Liver (tissue), 9 donors: ENCODE results near the gene TRMO. TPM values are rescaled to one million over a fixed set of nuclear protein-coding genes. Genes with fewer than 3 reads are reported as not detected.

Experiments
- DNase-seq: peaks from one replicate; pipeline ENCODE4 v3.0.0-alpha.2; 2017; ENCODE audit warnings: low spot score
- H3K27ac ChIP-seq, 2 donors: one replicate each; pipeline ENCODE4 v1.7.0; 2013; ENCODE audit warnings: inconsistent platforms in 2 of 2, low read length in 2 of 2, control low read depth in 1 of 2, low read depth in 1 of 2, mild to moderate bottlenecking in 1 of 2
- H3K27me3 ChIP-seq, 4 donors: one replicate each; pipeline versions ENCODE4 v1.6.1 to v1.7.0; 2013; ENCODE audit warnings: low read length in 3 of 4, inconsistent platforms in 1 of 4, mild to moderate bottlenecking in 1 of 4, moderate library complexity in 1 of 4; ENCODE audit not compliant: control insufficient read depth in 4 of 4, insufficient read depth in 4 of 4
- H3K36me3 ChIP-seq, 4 donors: one replicate each; pipeline versions ENCODE4 v1.6.1 to v1.7.0; 2013; ENCODE audit warnings: low read length in 3 of 4, mild to moderate bottlenecking in 3 of 4, low read depth in 1 of 4, moderate library complexity in 1 of 4; ENCODE audit not compliant: control insufficient read depth in 4 of 4, insufficient read depth in 3 of 4
- H3K4me1 ChIP-seq, 4 donors: one replicate each; pipeline versions ENCODE4 v1.6.1 to v1.7.0; 2013; ENCODE audit warnings: low read length in 3 of 4, mild to moderate bottlenecking in 3 of 4, moderate library complexity in 1 of 4; ENCODE audit not compliant: control insufficient read depth in 4 of 4, insufficient read depth in 4 of 4
- H3K4me3 ChIP-seq, 3 donors: one replicate each; pipeline versions ENCODE4 v1.6.1 to v1.7.0; 2013; ENCODE audit warnings: low read length in 3 of 3, control low read depth in 1 of 3, low read depth in 1 of 3, mild to moderate bottlenecking in 1 of 3
- H3K9ac ChIP-seq, 2 donors: one replicate each; pipeline ENCODE4 v1.7.0; 2013; ENCODE audit warnings: low read length in 2 of 2, mild to moderate bottlenecking in 2 of 2, moderate library complexity in 2 of 2, control low read depth in 1 of 2, low read depth in 1 of 2
- H3K9me3 ChIP-seq, 4 donors: one replicate each; pipeline versions ENCODE4 v1.6.1 to v1.7.0; 2013; ENCODE audit warnings: low read length in 3 of 4; ENCODE audit not compliant: control insufficient read depth in 4 of 4
- ATF3 ChIP-seq: IDR thresholded peaks from 2 replicates; pipeline ENCODE4 v1.6.1; 2016; ENCODE audit warnings: antibody characterized with exemption
- CTCF ChIP-seq: fragments of 150-350 bp; IDR thresholded peaks from 2 replicates; pipeline ENCODE4 v1.5.1; 2017; ENCODE audit warnings: improper control_type of control experiment, low read depth, low read length; ENCODE audit not compliant: missing input control
- EGR1 ChIP-seq, 2 donors: IDR thresholded peaks; 2 replicates each; pipeline ENCODE4 v1.6.1; 2016 to 2018; ENCODE audit warnings: antibody characterized with exemption in 2 of 2, low read depth in 2 of 2
- FOXA2 ChIP-seq: IDR thresholded peaks from 2 replicates; pipeline ENCODE4 v1.6.1; 2016; ENCODE audit warnings: antibody characterized with exemption
- GABPA ChIP-seq, 2 donors: IDR thresholded peaks in 1 of 2; conservative IDR thresholded peaks in 1 of 2; 2 replicates each; pipeline ENCODE4 v1.6.1; 2016; ENCODE audit warnings: antibody characterized with exemption in 2 of 2, mild to moderate bottlenecking in 1 of 2, moderate library complexity in 1 of 2
- HNF4A ChIP-seq, 2 donors: conservative IDR thresholded peaks; 2 replicates each; pipeline ENCODE4 v1.6.1; 2016; ENCODE audit warnings: antibody characterized with exemption in 2 of 2, mild to moderate bottlenecking in 2 of 2
- HNF4G ChIP-seq: IDR thresholded peaks from 2 replicates; pipeline ENCODE4 v1.6.1; 2016; ENCODE audit warnings: antibody characterized with exemption
- JUND ChIP-seq, 2 donors: IDR thresholded peaks; 2 replicates each; pipeline ENCODE4 v1.6.1; 2016; ENCODE audit warnings: antibody characterized with exemption in 2 of 2
- REST ChIP-seq: IDR thresholded peaks from 2 replicates; pipeline ENCODE4 v1.6.1; 2016; ENCODE audit warnings: antibody characterized with exemption, mild to moderate bottlenecking
- SP1 ChIP-seq: IDR thresholded peaks from 2 replicates; pipeline ENCODE4 v1.6.1; 2018; ENCODE audit warnings: antibody characterized with exemption, mild to moderate bottlenecking
- TAF1 ChIP-seq: conservative IDR thresholded peaks from 2 replicates; pipeline ENCODE4 v1.6.1; 2016; ENCODE audit warnings: antibody characterized with exemption, mild to moderate bottlenecking
- YY1 ChIP-seq: IDR thresholded peaks from 2 replicates; pipeline ENCODE4 v1.6.1; 2016; ENCODE audit warnings: antibody characterized with exemption, mild to moderate bottlenecking
- WGBS: extraction: QIAGEN DNeasy Blood & Tissue Kit; methylation state at CpG from one replicate; pipeline ENCODE4 v1.1.7; 2013; 5-methylcytosine and 5-hydroxymethylcytosine counted together
- polyA plus RNA-seq, 2 donors: library from polyadenylated mRNA; stranded (reverse) in 1 of 2; unstranded in 1 of 2; fragments of 200-250 nt in 1 of 2; fragments of >200 nt in 1 of 2; fragmentation: Nextera tagmentation in 1 of 2; extraction: Ambion mirVana in 1 of 2; gene quantifications; one replicate each; pipeline versions ENCODE4 v1.2.1 to v1.2.3, GENCODE V29; 2013 to 2015
- total RNA-seq, 2 donors: library from RNA; depleted of rRNA; stranded (reverse); fragments of >200 nt; gene quantifications; one replicate each; pipeline ENCODE4 v1.2.3, GENCODE V29; 2014
- TF ChIP-seq, protein P1 (sequence below): IDR thresholded peaks from 2 replicates; pipeline ENCODE4 v1.6.1; 2016; ENCODE audit warnings: antibody characterized with exemption
- TF ChIP-seq, protein P2 (sequence below): IDR thresholded peaks from 2 replicates; pipeline ENCODE4 v1.6.1; 2016; ENCODE audit warnings: antibody characterized with exemption
- donor health status: healthy.
- donor health status: healthy.
- donor health status: healthy.
- donor health status: healthy.
- donor health status: healthy.

TRMO gene
- total and polyA plus RNA-seq, 4 donors: 7.0 to 13.2 (median 9.7) TPM

- no peak for TF ChIP-seq HNF4A (conservative IDR thresholded peaks at IDR 0.05)
- no peak for TF ChIP-seq YY1
- TF ChIP-seq EGR1 (IDR thresholded peaks at IDR 0.05; ENCODE audit: low read depth in 2 of 2): no peak
- TF ChIP-seq, protein P1, sequence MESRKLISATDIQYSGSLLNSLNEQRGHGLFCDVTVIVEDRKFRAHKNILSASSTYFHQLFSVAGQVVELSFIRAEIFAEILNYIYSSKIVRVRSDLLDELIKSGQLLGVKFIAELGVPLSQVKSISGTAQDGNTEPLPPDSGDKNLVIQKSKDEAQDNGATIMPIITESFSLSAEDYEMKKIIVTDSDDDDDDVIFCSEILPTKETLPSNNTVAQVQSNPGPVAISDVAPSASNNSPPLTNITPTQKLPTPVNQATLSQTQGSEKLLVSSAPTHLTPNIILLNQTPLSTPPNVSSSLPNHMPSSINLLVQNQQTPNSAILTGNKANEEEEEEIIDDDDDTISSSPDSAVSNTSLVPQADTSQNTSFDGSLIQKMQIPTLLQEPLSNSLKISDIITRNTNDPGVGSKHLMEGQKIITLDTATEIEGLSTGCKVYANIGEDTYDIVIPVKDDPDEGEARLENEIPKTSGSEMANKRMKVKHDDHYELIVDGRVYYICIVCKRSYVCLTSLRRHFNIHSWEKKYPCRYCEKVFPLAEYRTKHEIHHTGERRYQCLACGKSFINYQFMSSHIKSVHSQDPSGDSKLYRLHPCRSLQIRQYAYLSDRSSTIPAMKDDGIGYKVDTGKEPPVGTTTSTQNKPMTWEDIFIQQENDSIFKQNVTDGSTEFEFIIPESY: no peak
- TF ChIP-seq, protein P2, sequence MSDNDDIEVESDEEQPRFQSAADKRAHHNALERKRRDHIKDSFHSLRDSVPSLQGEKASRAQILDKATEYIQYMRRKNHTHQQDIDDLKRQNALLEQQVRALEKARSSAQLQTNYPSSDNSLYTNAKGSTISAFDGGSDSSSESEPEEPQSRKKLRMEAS: no peak
- no peak overlapping the region for H3K27ac ChIP-seq
- no peak for DNase-seq
- H3K36me3 ChIP-seq: peaks cover 4 to 30% (median 12%) of the 10 kb centered on the region in 4 donors
- peaks cover 0 to 4% (median under 1%) of the 10 kb centered on the region in 4 donors for H3K4me1 ChIP-seq
- 83% methylated on average over 2 of the region's 2 CpGs for WGBS
- H3K9me3 ChIP-seq: no peaks in the 10 kb centered on the region
- no peaks in the 10 kb centered on the region for H3K27me3 ChIP-seq
- H3K4me3 ChIP-seq: no peak overlapping the region
- H3K9ac ChIP-seq: no peak overlapping the region
Observed at GRCh38 chr9:97905228-97905627, 17.1 kb downstream of the TRMO start.

DNA sequence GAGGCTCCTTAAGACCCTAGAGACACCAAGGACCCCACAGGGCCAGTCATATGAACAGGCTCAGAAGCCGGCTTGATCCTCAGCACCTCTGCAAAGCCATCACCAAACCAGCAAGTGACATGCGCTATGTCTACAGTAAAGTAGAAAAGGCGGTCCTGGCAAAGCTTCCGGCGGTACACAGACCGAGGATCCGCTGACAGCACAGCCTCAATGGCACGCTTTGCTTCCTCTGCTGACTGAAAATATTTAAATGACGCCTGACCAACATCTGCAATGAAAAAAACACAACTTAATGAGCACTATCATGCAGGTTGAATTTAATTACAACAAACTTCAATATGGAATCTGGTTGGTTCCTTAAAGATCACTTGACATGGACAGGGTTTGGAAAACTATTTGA lies 17.6 kb downstream of the TRMO start:
- no peak overlapping the region for H3K27ac ChIP-seq
- peaks cover under 1 to 25% (median 7%) of the 10 kb centered on the region in 4 donors for H3K36me3 ChIP-seq
- no peak for TF ChIP-seq GABPA (IDR thresholded peaks at IDR 0.05 in 1 of 2, conservative IDR thresholded peaks at IDR 0.05 in 1 of 2)
- no peak for TF ChIP-seq EGR1 (IDR thresholded peaks at IDR 0.05; ENCODE audit: low read depth in 2 of 2)
- TF ChIP-seq REST: no peak
- no peak for TF ChIP-seq SP1
- TF ChIP-seq HNF4G: no peak
- TF ChIP-seq TAF1: no peak
- no peak for TF ChIP-seq JUND (IDR thresholded peaks at IDR 0.05)
- no peak for TF ChIP-seq CTCF
- no peak for TF ChIP-seq ATF3
- TF ChIP-seq HNF4A (conservative IDR thresholded peaks at IDR 0.05): no peak
- TF ChIP-seq FOXA2: no peak
- TF ChIP-seq YY1: no peak
- no peak overlapping the region for H3K9ac ChIP-seq
- H3K4me3 ChIP-seq: no peak overlapping the region
- WGBS: 92% methylated on average over 9 of the region's 9 CpGs
- peaks cover 0 to 6% (median under 1%) of the 10 kb centered on the region in 4 donors for H3K4me1 ChIP-seq
- DNase-seq: no peak
- H3K27me3 ChIP-seq: no peaks in the 10 kb centered on the region
- no peaks in the 10 kb centered on the region for H3K9me3 ChIP-seq
